Measurements from ENCODE around the gene MAP1LC3B.

Gene MAP1LC3B

DNA sequence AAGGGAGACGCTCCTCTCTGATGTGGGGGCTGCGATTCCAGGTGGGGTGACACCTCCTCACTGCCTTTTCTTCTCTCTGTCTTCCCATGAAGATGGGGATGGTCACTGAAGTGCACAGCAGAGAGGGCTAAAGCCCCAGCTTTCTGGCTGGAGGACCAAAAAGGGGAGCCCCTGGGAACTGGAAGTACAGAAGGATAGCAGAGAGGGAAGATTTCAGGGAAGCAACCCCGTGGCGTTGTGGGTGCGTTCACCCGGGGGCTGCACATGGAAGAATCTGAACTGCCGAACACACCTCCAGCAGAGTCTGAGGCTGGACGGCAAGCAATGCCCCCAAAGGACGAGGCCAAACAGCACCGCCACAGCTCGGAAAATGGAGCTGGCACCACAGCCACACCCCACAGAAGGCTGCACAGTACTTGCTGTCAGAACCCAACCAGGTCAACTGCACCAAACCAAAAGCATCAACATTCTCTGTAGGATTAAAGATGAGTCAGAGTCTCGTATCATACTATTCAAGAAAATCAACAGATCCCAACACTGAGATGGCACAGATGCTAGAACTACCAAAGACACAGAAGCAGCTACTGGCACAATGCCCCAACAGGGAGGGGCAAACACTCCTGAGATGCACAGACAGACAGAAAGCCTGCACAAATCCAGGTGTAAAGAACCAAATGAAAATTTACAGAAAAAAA, 49.9 kb downstream of the MAP1LC3B start:
- TF ChIP-seq TCF4 (CRISPR knock-in tag; IDR thresholded peaks at IDR 0.05; ENCODE audit: borderline replicate concordance) (no peak), RARB (CRISPR knock-in tag; IDR thresholded peaks at IDR 0.05) (no peak), OSR1 (CRISPR knock-in tag; IDR thresholded peaks at IDR 0.05) (no peak), GLIS3 (CRISPR knock-in tag; IDR thresholded peaks at IDR 0.05) (no peak), ARNTL (CRISPR knock-in tag; IDR thresholded peaks at IDR 0.05; ENCODE audit: borderline replicate concordance, low read depth) (no peak), PPARA (CRISPR knock-in tag; IDR thresholded peaks at IDR 0.05; ENCODE audit: borderline replicate concordance) (no peak), ISL1 (CRISPR knock-in tag; IDR thresholded peaks at IDR 0.05) (no peak), TOX (CRISPR knock-in tag; IDR thresholded peaks at IDR 0.05; ENCODE audit: borderline replicate concordance) (no peak), ZNF565 (CRISPR knock-in tag; conservative IDR thresholded peaks at IDR 0.05; ENCODE audit: low read depth) (no peak)
- TF ChIP-seq, protein P1, sequence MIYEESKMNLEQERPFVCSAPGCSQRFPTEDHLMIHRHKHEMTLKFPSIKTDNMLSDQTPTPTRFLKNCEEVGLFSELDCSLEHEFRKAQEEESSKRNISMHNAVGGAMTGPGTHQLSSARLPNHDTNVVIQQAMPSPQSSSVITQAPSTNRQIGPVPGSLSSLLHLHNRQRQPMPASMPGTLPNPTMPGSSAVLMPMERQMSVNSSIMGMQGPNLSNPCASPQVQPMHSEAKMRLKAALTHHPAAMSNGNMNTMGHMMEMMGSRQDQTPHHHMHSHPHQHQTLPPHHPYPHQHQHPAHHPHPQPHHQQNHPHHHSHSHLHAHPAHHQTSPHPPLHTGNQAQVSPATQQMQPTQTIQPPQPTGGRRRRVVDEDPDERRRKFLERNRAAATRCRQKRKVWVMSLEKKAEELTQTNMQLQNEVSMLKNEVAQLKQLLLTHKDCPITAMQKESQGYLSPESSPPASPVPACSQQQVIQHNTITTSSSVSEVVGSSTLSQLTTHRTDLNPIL (CRISPR knock-in tag; IDR thresholded peaks at IDR 0.05; ENCODE audit: low read depth) = no peak
- TF ChIP-seq, protein P2, sequence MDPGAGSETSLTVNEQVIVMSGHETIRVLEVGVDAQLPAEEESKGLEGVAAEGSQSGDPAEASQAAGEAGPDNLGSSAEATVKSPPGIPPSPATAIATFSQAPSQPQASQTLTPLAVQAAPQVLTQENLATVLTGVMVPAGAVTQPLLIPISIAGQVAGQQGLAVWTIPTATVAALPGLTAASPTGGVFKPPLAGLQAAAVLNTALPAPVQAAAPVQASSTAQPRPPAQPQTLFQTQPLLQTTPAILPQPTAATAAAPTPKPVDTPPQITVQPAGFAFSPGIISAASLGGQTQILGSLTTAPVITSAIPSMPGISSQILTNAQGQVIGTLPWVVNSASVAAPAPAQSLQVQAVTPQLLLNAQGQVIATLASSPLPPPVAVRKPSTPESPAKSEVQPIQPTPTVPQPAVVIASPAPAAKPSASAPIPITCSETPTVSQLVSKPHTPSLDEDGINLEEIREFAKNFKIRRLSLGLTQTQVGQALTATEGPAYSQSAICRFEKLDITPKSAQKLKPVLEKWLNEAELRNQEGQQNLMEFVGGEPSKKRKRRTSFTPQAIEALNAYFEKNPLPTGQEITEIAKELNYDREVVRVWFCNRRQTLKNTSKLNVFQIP (CRISPR knock-in tag; IDR thresholded peaks at IDR 0.05; ENCODE audit: borderline replicate concordance, low read depth) = no peak
- TF ChIP-seq, protein P3, sequence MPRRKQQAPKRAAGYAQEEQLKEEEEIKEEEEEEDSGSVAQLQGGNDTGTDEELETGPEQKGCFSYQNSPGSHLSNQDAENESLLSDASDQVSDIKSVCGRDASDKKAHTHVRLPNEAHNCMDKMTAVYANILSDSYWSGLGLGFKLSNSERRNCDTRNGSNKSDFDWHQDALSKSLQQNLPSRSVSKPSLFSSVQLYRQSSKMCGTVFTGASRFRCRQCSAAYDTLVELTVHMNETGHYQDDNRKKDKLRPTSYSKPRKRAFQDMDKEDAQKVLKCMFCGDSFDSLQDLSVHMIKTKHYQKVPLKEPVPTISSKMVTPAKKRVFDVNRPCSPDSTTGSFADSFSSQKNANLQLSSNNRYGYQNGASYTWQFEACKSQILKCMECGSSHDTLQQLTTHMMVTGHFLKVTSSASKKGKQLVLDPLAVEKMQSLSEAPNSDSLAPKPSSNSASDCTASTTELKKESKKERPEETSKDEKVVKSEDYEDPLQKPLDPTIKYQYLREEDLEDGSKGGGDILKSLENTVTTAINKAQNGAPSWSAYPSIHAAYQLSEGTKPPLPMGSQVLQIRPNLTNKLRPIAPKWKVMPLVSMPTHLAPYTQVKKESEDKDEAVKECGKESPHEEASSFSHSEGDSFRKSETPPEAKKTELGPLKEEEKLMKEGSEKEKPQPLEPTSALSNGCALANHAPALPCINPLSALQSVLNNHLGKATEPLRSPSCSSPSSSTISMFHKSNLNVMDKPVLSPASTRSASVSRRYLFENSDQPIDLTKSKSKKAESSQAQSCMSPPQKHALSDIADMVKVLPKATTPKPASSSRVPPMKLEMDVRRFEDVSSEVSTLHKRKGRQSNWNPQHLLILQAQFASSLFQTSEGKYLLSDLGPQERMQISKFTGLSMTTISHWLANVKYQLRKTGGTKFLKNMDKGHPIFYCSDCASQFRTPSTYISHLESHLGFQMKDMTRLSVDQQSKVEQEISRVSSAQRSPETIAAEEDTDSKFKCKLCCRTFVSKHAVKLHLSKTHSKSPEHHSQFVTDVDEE (CRISPR knock-in tag; IDR thresholded peaks at IDR 0.05) = no peak
- TF ChIP-seq, protein P4, sequence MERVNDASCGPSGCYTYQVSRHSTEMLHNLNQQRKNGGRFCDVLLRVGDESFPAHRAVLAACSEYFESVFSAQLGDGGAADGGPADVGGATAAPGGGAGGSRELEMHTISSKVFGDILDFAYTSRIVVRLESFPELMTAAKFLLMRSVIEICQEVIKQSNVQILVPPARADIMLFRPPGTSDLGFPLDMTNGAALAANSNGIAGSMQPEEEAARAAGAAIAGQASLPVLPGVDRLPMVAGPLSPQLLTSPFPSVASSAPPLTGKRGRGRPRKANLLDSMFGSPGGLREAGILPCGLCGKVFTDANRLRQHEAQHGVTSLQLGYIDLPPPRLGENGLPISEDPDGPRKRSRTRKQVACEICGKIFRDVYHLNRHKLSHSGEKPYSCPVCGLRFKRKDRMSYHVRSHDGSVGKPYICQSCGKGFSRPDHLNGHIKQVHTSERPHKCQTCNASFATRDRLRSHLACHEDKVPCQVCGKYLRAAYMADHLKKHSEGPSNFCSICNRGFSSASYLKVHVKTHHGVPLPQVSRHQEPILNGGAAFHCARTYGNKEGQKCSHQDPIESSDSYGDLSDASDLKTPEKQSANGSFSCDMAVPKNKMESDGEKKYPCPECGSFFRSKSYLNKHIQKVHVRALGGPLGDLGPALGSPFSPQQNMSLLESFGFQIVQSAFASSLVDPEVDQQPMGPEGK (CRISPR knock-in tag; IDR thresholded peaks at IDR 0.05; ENCODE audit: borderline replicate concordance) = no peak
- TF ChIP-seq, protein P5, sequence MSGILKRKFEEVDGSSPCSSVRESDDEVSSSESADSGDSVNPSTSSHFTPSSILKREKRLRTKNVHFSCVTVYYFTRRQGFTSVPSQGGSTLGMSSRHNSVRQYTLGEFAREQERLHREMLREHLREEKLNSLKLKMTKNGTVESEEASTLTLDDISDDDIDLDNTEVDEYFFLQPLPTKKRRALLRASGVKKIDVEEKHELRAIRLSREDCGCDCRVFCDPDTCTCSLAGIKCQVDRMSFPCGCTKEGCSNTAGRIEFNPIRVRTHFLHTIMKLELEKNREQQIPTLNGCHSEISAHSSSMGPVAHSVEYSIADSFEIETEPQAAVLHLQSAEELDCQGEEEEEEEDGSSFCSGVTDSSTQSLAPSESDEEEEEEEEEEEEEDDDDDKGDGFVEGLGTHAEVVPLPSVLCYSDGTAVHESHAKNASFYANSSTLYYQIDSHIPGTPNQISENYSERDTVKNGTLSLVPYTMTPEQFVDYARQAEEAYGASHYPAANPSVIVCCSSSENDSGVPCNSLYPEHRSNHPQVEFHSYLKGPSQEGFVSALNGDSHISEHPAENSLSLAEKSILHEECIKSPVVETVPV (CRISPR knock-in tag; IDR thresholded peaks at IDR 0.05) = no peak
- ATAC-seq = peak; percentile 21

DNA sequence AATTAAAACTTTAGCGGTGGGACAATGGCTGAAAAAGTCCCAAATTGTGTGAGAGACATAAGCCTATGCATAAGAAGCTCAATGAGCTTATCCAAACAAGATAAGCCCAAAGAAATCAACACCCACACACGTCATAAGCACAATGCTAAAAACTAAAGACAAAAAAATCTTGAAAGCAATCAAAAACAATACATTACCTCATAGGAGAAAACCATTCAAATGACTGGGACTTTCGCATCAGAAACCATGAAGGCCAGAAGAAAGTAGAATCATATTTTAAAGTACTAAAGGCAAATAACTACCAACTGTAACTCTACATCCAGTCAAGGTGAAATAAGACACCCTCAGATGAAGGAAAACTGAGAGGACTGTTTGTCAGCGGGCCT, 50.4 kb downstream of the MAP1LC3B start:
- TF ChIP-seq, protein P3 (CRISPR knock-in tag; IDR thresholded peaks at IDR 0.05) = no peak
- TF ChIP-seq SNAI2 (CRISPR knock-in tag; IDR thresholded peaks at IDR 0.05) (no peak), CSDC2 (CRISPR knock-in tag; IDR thresholded peaks at IDR 0.05) (no peak)
- ATAC-seq = no peak

DNA sequence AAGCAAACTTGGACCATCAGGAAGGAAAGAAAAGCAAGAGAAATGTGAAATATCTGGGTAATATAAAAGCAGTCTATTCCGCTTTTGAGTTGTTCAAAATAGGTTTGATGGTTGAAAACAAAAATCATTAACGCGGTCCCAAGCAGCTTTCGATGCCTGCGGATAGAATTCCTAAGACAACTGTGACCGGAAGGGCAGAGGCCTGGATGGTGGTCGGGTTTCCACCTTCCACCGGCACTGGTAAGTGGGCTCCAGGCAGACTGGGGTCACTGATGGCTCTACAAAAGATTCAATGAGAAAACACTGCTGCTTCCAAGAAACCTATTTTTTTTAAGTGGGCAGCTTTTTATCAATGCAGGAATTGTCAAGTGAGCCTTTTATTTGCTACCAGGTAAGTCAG, 50.9 kb downstream of the MAP1LC3B start:
- no peak for ATAC-seq
- TF ChIP-seq ZNF8 (CRISPR knock-in tag; IDR thresholded peaks at IDR 0.05) (no peak), CSDC2 (CRISPR knock-in tag; IDR thresholded peaks at IDR 0.05) (no peak), ZFP30 (CRISPR knock-in tag; IDR thresholded peaks at IDR 0.05) (no peak)

All from SK-N-SH treated with all-trans-retinoic acid at 6 μM for 48 hours (cell line).